ENCODE results near the gene NSL1. TPM values are rescaled to one million over a fixed set of nuclear protein-coding genes. Genes with fewer than 3 reads are reported as not detected.

NSL1 gene
- total RNA-seq, 1 experiment from 2014 or later, result 45.6 TPM

DNA sequence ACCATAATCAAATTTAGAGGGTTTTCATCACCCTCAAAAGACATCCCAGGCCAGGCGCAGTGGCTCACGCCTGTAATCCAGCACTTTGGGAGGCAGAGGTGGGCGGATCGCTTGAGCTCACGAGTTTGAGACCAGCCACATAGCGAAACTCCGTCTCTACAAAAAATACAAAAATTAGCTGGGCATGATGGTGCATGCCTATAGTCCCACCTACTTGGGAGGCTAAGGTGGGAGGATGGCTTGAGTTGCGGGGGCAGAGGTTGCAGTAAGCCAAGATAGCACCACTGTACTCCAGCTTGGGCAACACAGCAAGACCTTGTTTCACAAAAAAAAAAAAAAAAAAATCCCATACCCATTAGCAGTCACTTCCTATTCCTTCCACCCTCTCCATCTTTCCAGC is 58.5 kb downstream of the NSL1 start:
- peaks cover 13% of the 10 kb centered on the region for H3K4me1 Mint-ChIP-seq (ENCODE audit: low read depth, unreplicated experiment)
- H3K4me1 ChIP-seq, result peaks cover 9% of the 10 kb centered on the region
- no peaks in the 10 kb centered on the region for H3K27me3 ChIP-seq (replicated peaks; ENCODE audit: control insufficient read depth, insufficient read depth, low read length)
- H3K36me3 ChIP-seq (ENCODE audit: control insufficient read depth, insufficient read depth, low read length), result no peaks in the 10 kb centered on the region
- no peak overlapping the region for H3K27ac Mint-ChIP-seq (ENCODE audit: unreplicated experiment)
- no peaks in the 10 kb centered on the region for H3K27me3 Mint-ChIP-seq (ENCODE audit: insufficient read depth, unreplicated experiment)
- H3K4me3 Mint-ChIP-seq (ENCODE audit: unreplicated experiment), result no peak overlapping the region
- CTCF ChIA-PET, result no interaction called here
- H3K36me3 Mint-ChIP-seq (ENCODE audit: insufficient read depth, unreplicated experiment), result peaks cover 5% of the 10 kb centered on the region
- intact Hi-C loops (cut with micrococcal nuclease; ENCODE audit: unreplicated experiment), result no loop called here
- H3K4me3 ChIP-seq (ENCODE audit: low read depth, low read length), result no peak overlapping the region
- no peak for DNase-seq
- H3K9me3 Mint-ChIP-seq (ENCODE audit: unreplicated experiment), result no peaks in the 10 kb centered on the region
- TF ChIP-seq, protein P1, sequence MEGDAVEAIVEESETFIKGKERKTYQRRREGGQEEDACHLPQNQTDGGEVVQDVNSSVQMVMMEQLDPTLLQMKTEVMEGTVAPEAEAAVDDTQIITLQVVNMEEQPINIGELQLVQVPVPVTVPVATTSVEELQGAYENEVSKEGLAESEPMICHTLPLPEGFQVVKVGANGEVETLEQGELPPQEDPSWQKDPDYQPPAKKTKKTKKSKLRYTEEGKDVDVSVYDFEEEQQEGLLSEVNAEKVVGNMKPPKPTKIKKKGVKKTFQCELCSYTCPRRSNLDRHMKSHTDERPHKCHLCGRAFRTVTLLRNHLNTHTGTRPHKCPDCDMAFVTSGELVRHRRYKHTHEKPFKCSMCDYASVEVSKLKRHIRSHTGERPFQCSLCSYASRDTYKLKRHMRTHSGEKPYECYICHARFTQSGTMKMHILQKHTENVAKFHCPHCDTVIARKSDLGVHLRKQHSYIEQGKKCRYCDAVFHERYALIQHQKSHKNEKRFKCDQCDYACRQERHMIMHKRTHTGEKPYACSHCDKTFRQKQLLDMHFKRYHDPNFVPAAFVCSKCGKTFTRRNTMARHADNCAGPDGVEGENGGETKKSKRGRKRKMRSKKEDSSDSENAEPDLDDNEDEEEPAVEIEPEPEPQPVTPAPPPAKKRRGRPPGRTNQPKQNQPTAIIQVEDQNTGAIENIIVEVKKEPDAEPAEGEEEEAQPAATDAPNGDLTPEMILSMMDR (IDR thresholded peaks at IDR 0.05; ENCODE audit: insufficient read depth in 1 of 2, low read depth in 1 of 2, low read length in 1 of 2, severe bottlenecking in 1 of 2, unreplicated experiment in 1 of 2), result no peak
- H3K9me3 ChIP-seq, result no peaks in the 10 kb centered on the region
- POLR2A ChIA-PET, result no interaction called here
- BruUV-seq (replicated peaks), result no TSS peak

DNA sequence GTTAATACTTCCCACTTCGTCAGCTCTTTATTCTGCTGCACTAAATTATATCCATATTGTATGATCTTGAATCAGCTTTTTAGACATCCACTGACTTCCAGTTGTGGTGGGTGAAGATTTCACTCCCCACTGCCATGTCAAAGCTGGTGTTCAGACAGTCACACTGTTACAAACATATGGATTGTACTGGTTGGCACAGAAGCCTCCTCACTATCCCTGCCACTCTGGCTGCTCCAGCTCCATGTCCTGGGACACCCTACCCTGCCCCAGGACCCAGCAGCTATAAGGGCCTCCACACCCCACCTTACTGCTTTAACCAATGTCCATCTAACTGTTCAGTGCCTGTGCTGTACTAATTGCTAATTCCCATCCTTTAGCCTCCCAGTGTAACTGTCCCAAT is 59.9 kb downstream of the NSL1 start:
- Mint-ChIP-seq H3K4me3 (ENCODE audit: unreplicated experiment) (no peak overlapping the region), H3K36me3 (ENCODE audit: insufficient read depth, unreplicated experiment) (peaks cover 9% of the 10 kb centered on the region), H3K9me3 (ENCODE audit: unreplicated experiment) (no peaks in the 10 kb centered on the region), H3K4me1 (ENCODE audit: low read depth, unreplicated experiment) (peaks cover 13% of the 10 kb centered on the region), H3K27me3 (ENCODE audit: insufficient read depth, unreplicated experiment) (no peaks in the 10 kb centered on the region), H3K27ac (ENCODE audit: unreplicated experiment) (no peak overlapping the region)
- Histone ChIP-seq H3K9me3 (no peaks in the 10 kb centered on the region), H3K4me1 (peaks cover 9% of the 10 kb centered on the region), H3K36me3 (ENCODE audit: control insufficient read depth, insufficient read depth, low read length) (no peaks in the 10 kb centered on the region), H3K27me3 (replicated peaks; ENCODE audit: control insufficient read depth, insufficient read depth, low read length) (no peaks in the 10 kb centered on the region), H3K4me3 (ENCODE audit: low read depth, low read length) (no peak overlapping the region)
- TF ChIP-seq, protein P1 (IDR thresholded peaks at IDR 0.05; ENCODE audit: insufficient read depth in 1 of 2, low read depth in 1 of 2, low read length in 1 of 2, severe bottlenecking in 1 of 2, unreplicated experiment in 1 of 2), result no peak
- CTCF ChIA-PET, result no interaction called here
- intact Hi-C loops (cut with micrococcal nuclease; ENCODE audit: unreplicated experiment), result no loop called here
- BruUV-seq (replicated peaks), result no TSS peak
- DNase-seq, result no peak
- POLR2A ChIA-PET, result no interaction called here

GRCh38 chr1:212728606-212729005 is 63.0 kb downstream of the NSL1 start:
- Mint-ChIP-seq H3K4me3 (ENCODE audit: unreplicated experiment) (peak overlapping the region; percentile 6), H3K27me3 (ENCODE audit: insufficient read depth, unreplicated experiment) (no peaks in the 10 kb centered on the region), H3K4me1 (ENCODE audit: low read depth, unreplicated experiment) (peaks cover 20% of the 10 kb centered on the region), H3K36me3 (ENCODE audit: insufficient read depth, unreplicated experiment) (peaks cover 16% of the 10 kb centered on the region), H3K27ac (ENCODE audit: unreplicated experiment) (peak overlapping the region; percentile 8), H3K9me3 (ENCODE audit: unreplicated experiment) (peaks cover 5% of the 10 kb centered on the region)
- no peak overlapping the region for H3K4me3 ChIP-seq (ENCODE audit: low read depth, low read length)
- no peak for DNase-seq
- H3K4me1 ChIP-seq, result peaks cover 9% of the 10 kb centered on the region
- ChIA-PET CTCF (no interaction called here), POLR2A (no interaction called here)
- no peaks in the 10 kb centered on the region for H3K36me3 ChIP-seq (ENCODE audit: control insufficient read depth, insufficient read depth, low read length)
- H3K27me3 ChIP-seq (replicated peaks; ENCODE audit: control insufficient read depth, insufficient read depth, low read length), result no peaks in the 10 kb centered on the region
- no TSS peak for BruUV-seq (replicated peaks)
- H3K9me3 ChIP-seq, result no peaks in the 10 kb centered on the region
- intact Hi-C loops (cut with micrococcal nuclease; ENCODE audit: unreplicated experiment), result no loop called here
- TF ChIP-seq, protein P1 (IDR thresholded peaks at IDR 0.05; ENCODE audit: insufficient read depth in 1 of 2, low read depth in 1 of 2, low read length in 1 of 2, severe bottlenecking in 1 of 2, unreplicated experiment in 1 of 2), result no peak
